Measurements from ENCODE around the gene FOXJ2.
"Not testable (repeated sequence)": the region's sequence is repeated elsewhere in the genome, so short reads cannot be mapped to it uniquely, and the experiment has no call there.

Gene FOXJ2

GRCh38 chr12:8030189-8030588, 2.3 kb upstream of the FOXJ2 start:
- no peak for DNase-seq (ENCODE audit: low read depth)

GRCh38 chr12:8031017-8031416, 1.5 kb upstream of the FOXJ2 start:
- DNase-seq (ENCODE audit: low read depth) = not testable (repeated sequence)

- no peak for DNase-seq (ENCODE audit: low read depth)
These were observed 659 bp upstream of the FOXJ2 start for GRCh38 chr12:8031872-8032241.

- no peak for DNase-seq (ENCODE audit: low read depth)
These were observed 883 bp downstream of the FOXJ2 start for GRCh38 chr12:8033153-8034044.

- DNase-seq (ENCODE audit: low read depth) = no peak
These were observed 2.3 kb downstream of the FOXJ2 start for GRCh38 chr12:8034802-8035201.

GRCh38 chr12:8035440-8036010, 3.0 kb downstream of the FOXJ2 start:
- DNase-seq (ENCODE audit: low read depth) = no peak

- no peak for DNase-seq (ENCODE audit: low read depth)
These were observed 3.8 kb downstream of the FOXJ2 start for GRCh38 chr12:8036346-8036745.

- DNase-seq (ENCODE audit: low read depth) = no peak
These were observed 4.6 kb downstream of the FOXJ2 start for GRCh38 chr12:8037046-8037663.

- DNase-seq (ENCODE audit: low read depth) = no peak
These were observed 5.4 kb downstream of the FOXJ2 start for GRCh38 chr12:8037947-8038346.

GRCh38 chr12:8038659-8039114, 6.2 kb downstream of the FOXJ2 start:
- DNase-seq (ENCODE audit: low read depth) = no peak

GRCh38 chr12:8040791-8041190, 8.3 kb downstream of the FOXJ2 start:
- no peak for DNase-seq (ENCODE audit: low read depth)

GRCh38 chr12:8045952-8046944, 13.7 kb downstream of the FOXJ2 start:
- peak; percentile 47 for DNase-seq (ENCODE audit: low read depth)

GRCh38 chr12:8047842-8048241, 15.3 kb downstream of the FOXJ2 start:
- DNase-seq (ENCODE audit: low read depth) = no peak

- DNase-seq (ENCODE audit: low read depth) = no peak
These were observed 16.4 kb downstream of the FOXJ2 start for GRCh38 chr12:8048906-8049305.

GRCh38 chr12:8050600-8051250, 18.2 kb downstream of the FOXJ2 start:
- DNase-seq (ENCODE audit: low read depth) = no peak

GRCh38 chr12:8052679-8053078, 20.2 kb downstream of the FOXJ2 start:
- DNase-seq (ENCODE audit: low read depth) = no peak

GRCh38 chr12:8054816-8055215, 22.3 kb downstream of the FOXJ2 start:
- DNase-seq (ENCODE audit: low read depth) = no peak

GRCh38 chr12:8057306-8057705, 24.8 kb downstream of the FOXJ2 start:
- DNase-seq (ENCODE audit: low read depth) = no peak

GRCh38 chr12:8057839-8058238, 25.3 kb downstream of the FOXJ2 start:
- no peak for DNase-seq (ENCODE audit: low read depth)

GRCh38 chr12:8058506-8058905, 26.0 kb downstream of the FOXJ2 start:
- no peak for DNase-seq (ENCODE audit: low read depth)

- no peak for DNase-seq (ENCODE audit: low read depth)
These were observed 31.6 kb downstream of the FOXJ2 start for GRCh38 chr12:8064131-8064530.

Data from non-pigmented ciliary epithelial cell (primary cell).